ENCODE results near the gene PRX.

Gene PRX

GRCh38 chr19:40395956-40396355 lies 17.2 kb downstream of the PRX start:
- H3K4me3 ChIP-seq (ENCODE audit: low read depth, low read length): no peak overlapping the region
- DNase-seq (ENCODE audit: low read depth): no peak

- H3K4me3 ChIP-seq (ENCODE audit: low read depth, low read length): no peak overlapping the region
- DNase-seq (ENCODE audit: low read depth): no peak
Measured at GRCh38 chr19:40394816-40395210, 18.4 kb downstream of the PRX start.

DNA sequence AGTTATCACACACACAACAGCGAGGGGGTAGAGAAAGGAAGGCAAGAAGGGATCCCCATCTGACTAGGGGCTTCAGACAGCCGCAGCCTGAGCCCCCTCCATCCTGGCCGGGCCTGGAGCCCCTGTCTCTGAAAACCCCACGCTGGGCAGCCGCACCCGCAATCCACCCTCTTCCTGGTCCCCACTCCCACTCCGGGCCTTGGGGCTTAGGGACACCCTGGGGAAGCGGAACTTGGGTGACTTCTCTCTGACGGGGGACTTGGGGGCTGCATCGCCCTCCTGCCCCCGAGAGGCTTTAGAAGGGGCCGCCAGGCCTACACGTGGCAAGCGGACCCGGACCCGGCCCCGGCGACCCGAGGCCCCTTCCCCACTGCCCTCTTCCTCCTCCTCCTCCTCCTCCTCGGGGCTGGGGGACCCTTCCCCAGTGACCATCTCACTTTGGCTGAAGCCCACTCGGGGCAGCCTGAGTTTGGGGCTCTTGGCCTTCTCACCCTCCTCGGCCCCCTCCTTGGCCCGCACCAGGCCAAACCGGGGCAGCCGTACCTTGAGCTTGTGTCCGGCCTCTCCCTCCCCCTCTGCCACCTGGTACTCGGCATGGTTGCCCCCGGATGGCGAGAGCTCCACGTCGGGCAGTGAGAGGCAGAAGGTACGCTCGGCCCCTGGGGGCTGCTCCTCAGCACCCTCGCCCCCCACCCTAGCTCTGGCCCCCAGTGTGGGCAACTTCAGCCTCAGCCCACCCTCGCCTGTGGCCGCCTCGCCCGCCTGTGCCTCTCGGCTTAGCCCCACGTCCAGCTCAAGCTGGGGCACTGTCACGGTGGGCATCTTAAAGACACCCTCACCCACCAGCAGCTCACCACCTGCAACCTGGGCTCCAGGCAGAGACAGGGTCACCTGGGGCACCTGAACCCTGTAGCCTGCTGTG lies 19.0 kb downstream of the PRX start:
- DNase-seq (ENCODE audit: low read depth): no peak
- H3K4me3 ChIP-seq (ENCODE audit: low read depth, low read length): no peak overlapping the region

DNA sequence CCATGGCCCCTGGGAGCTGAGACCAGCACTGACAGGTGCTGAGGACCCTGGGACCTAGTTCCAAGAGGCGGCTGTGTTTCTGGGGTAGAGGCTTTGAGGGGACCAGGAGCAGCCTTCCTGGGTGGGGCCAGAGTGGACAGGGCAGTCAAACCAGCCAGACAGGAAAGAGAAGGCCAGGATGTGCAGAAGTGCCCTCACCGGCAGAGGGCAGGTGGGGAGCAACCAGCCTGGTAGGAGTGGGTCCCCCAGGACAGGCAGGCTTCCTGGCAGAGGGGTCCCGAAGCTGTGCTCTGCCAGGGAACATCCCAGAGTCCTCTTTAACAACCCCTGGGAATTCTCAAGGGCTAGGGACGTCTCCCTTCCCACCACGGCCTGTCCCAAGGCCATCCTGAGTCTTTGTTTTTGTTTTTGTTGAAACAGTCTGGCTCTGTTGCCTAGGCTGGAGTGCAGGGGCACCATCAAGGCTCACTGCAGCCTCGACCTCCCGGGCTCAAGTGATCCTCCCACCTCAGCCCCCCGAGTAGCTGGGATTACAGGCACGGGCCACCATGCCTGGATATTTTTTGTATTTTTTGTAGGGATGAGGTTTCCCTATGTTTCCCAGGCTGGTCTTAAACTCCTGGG lies 20.2 kb downstream of the PRX start:
- DNase-seq (ENCODE audit: low read depth): no peak
- no peak overlapping the region for H3K4me3 ChIP-seq (ENCODE audit: low read depth, low read length)

DNA sequence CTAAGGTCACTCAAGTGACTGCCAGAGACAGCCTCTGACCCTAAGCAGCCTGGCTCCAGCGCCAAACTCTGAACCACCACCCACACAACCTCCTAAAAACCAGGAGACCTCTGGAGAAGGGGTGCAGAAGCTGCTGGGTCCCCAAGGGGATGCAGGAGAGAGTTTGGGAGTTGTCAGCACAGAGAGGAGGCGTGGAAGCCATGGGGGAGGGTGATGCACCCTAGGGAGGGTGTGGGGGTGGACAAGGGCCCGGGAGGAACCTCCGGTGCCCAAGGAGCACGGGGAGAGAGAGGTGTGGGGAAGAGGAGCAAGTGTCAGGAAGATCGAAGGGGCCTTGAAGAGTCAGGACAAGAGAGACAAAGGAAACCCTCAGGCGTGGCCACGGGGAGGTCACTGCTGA lies 21.1 kb downstream of the PRX start:
- DNase-seq (ENCODE audit: low read depth): no peak
- no peak overlapping the region for H3K4me3 ChIP-seq (ENCODE audit: low read depth, low read length)

DNA sequence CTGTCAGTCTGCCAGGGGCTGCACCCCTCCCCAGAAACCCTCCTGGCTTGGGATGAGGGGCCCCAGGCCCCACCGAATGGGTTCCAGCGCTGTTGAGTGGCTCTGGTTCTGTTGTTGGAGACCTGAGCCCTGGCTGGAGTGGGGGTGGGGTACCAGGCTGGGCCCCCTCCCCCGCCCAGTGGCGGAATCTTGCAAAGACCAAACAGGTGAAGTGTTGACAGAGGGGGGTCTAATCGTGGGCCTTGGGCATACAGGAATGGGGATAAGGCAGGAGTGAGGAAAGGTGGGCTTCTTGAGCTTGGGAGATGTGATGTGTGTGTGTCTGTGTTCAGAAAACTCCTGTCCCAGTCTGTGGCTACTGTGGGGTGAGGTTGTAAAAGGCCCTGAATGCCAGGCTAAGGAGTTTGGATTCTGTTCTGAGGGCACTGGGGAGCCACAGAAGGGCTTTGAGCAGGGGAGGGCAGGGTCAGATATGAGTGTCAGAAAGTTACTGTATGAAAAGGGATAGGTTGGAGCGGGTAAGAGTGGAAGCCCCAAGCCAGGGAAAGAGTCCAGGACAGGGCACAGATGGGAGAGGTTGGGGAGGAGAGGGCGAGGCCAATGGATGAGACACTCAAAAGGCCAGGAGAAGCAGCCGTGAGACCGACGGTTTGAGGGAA lies 23.0 kb downstream of the PRX start, which contains the start of gene HIPK4:
Gene HIPK4 (minus strand): TSS at position 98 of the 659 bp plus-strand sequence. CDS start 279 bp downstream, outside the sequence.
- H3K4me3 ChIP-seq (ENCODE audit: low read depth, low read length): no peak within 1 kb of the TSS
- no peak for DNase-seq (ENCODE audit: low read depth)

DNA sequence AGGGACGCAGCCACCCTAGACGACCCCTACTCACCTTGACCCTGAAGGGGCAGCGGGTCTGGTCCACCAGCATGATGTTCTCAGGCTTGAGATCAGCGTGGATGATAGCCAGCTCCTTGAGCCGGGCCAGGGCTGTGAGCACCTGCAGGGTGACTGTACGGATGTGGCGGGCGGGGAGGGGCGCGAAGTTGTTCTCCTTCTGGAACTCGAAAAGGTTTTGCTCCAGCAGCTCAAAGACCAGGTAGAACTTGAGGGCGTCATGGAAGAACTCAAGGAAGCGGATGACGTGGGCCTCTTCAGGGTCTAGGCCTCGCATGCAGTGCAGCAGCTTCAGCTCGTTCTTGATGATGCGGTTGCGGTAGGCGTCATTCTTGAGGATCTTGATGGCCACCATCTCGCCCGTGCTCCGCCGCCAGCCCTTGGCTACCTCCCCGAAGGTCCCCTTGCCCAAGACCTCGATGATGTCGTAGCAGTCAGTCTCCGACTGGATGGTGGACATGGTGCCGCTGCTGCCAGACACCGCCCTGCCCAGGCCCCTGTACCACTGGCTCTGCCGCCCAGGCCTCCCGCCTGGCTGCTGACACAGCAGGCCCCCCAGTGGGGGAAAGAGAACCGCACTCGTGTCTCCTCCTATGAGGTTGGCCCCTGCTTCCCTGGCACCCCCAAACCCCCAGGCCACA lies 23.6 kb downstream of the PRX start:
- DNase-seq (ENCODE audit: low read depth): no peak
- H3K4me3 ChIP-seq (ENCODE audit: low read depth, low read length): no peak overlapping the region

DNA sequence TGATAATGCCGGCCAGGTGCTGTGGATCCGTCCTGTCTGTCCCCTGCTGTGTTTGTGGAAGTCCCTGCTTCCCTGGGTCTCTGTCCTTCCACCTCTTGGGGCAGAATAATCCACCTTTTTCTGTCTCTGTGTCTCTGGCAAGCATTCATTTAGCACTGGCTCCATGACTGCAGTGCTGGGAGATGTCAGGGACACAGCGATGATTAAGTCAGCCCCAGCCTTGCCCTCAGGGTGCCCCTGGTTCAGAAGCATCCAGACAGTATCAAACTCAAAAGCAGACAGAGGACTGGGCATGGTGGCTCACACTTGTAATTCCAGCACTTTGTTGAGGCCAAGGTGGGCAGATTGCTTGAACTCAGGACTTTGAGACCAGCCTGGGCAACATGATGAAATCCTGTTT lies 24.7 kb downstream of the PRX start:
- no peak for DNase-seq (ENCODE audit: low read depth)
- no peak overlapping the region for H3K4me3 ChIP-seq (ENCODE audit: low read depth, low read length)

- no peak overlapping the region for H3K4me3 ChIP-seq (ENCODE audit: low read depth, low read length)
- no peak for DNase-seq (ENCODE audit: low read depth)
Measured at GRCh38 chr19:40387155-40387554, 26.0 kb downstream of the PRX start.

GRCh38 chr19:40383668-40384248 lies 29.4 kb downstream of the PRX start:
- H3K4me3 ChIP-seq (ENCODE audit: low read depth, low read length): no peak overlapping the region
- no peak for DNase-seq (ENCODE audit: low read depth)

- DNase-seq (ENCODE audit: low read depth): no peak
- H3K4me3 ChIP-seq (ENCODE audit: low read depth, low read length): no peak overlapping the region
Measured at GRCh38 chr19:40381321-40381720, 31.9 kb downstream of the PRX start.

DNA sequence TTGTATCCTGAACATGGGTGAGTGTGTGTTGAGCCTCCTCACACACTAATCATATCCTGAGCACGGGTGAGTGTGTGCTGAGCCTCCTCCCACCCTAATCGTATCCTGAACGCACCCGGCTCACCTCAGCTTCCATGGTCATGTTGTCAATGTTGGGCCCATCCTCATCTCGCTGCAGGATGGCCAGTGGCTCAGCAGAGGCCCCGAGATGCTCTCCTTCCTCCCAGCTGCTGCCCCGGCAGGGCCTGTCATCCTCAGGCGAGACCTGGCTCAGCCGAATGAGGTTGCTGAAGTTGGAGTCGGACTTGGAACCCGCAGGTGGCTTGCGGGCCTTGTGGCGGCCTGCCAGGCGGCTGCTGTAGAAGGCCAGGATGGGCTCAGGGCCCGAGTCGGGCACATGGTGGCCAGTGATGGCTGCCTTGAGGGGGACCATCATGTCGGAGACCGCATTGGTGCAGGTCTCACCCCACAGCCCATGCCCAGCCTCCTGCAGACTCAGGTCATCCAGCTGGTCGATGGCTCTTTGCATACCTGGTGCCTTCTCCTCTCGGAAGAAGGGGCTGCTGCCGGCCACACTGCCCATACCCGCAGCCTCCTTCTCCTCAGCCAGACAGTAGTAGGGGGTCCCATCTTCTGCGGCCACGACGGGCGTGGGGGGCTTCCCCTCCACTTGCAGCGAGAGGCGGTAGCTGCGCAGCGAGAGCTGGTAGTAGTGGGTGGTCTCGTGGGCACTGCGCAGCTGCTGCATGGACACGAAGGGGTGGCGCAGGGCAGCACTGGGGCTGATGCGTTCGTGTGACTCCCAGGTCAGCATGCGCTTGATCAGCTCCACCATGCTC lies 32.8 kb downstream of the PRX start:
- no peak for DNase-seq (ENCODE audit: low read depth)

GRCh38 chr19:40379446-40380198 lies 33.6 kb downstream of the PRX start:
- H3K4me3 ChIP-seq (ENCODE audit: low read depth, low read length): no peak overlapping the region
- no peak for DNase-seq (ENCODE audit: low read depth)

More for the DNA sequence above, 32.8 kb downstream of the PRX start:
- H3K4me3 ChIP-seq (ENCODE audit: low read depth, low read length): no peak overlapping the region

DNA sequence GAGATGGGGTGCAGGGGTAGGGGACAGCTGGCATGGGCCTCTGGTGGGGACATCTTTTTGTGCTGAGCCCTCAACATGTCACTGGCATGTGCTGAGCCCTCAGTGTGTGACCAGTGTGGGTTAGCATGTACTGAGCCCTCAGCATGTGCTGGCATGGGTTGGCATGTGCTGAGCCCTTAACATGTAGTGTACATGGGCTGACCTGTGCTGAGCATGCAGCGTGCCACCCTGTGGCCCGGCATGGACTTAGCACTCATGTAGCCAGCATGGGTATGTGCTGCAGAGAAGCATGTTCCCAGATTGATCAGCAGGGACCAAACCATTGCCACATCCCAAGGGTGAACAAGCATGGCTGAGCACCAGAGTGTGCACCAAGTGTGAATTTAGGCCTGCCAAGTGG lies 34.7 kb downstream of the PRX start:
- no peak overlapping the region for H3K4me3 ChIP-seq (ENCODE audit: low read depth, low read length)
- no peak for DNase-seq (ENCODE audit: low read depth)

GRCh38 chr19:40377876-40378385 lies 35.2 kb downstream of the PRX start:
- no peak overlapping the region for H3K4me3 ChIP-seq (ENCODE audit: low read depth, low read length)
- DNase-seq (ENCODE audit: low read depth): no peak

DNA sequence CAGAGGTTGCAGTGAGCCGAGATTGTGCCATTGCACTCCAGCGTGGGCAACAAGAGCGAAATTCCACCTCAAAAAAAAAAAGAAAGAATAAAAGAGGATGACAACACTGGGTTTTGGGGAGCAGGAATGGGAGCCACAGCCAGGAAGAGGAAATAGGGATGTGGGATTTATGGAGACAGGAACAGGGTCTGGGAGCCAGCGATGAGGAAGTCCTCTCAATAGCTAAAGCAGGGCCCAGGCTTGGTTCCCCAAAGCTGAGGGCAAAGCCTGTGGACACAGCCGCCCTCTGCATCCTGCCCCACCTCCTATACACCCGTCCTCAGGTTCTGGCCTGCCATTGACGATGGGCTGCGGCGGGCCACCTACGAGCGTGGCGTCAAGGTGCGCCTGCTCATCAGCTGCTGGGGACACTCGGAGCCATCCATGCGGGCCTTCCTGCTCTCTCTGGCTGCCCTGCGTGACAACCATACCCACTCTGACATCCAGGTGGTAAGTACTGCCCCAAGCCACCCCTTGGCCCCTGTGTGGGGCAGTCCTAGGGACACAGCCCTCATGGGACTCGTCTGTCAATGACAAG lies 36.8 kb downstream of the PRX start:
- DNase-seq (ENCODE audit: low read depth): no peak
- no peak overlapping the region for H3K4me3 ChIP-seq (ENCODE audit: low read depth, low read length)

DNA sequence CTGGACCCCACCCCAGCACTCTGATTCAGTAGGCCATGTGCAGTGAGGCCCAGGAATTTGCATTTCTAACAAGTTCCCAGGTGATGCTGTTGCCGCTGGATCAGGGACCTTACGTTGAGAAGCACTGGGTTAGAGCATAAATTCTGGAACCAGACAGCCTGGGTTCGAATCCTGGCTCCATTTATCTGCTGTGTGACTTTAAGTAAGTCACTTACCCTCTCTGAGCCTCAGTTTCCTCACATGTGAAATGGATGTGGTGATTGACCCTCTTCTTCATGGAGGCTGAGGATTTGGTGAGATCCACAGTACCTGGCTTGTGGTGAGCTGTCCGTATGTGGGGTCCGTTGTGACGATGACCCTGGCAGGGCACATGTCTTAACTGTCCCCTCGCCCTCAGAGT lies 39.1 kb downstream of the PRX start:
- H3K4me3 ChIP-seq (ENCODE audit: low read depth, low read length): no peak overlapping the region
- DNase-seq (ENCODE audit: low read depth): no peak

- no peak for DNase-seq (ENCODE audit: low read depth)
- no peak overlapping the region for H3K4me3 ChIP-seq (ENCODE audit: low read depth, low read length)
Measured at GRCh38 chr19:40371802-40372122, 41.4 kb downstream of the PRX start.

All from skeletal muscle cell (primary cell).